CD4-positive, alpha-beta T cell treated with Interleukin-15 for 4 hours (primary cell): ENCODE measurements around the gene ZBTB17.

Experiments
- DNase-seq: peaks from one replicate; pipeline ENCODE4 v3.0.0-alpha.2; 2020; ENCODE audit warnings: low spot score

Gene ZBTB17

DNA sequence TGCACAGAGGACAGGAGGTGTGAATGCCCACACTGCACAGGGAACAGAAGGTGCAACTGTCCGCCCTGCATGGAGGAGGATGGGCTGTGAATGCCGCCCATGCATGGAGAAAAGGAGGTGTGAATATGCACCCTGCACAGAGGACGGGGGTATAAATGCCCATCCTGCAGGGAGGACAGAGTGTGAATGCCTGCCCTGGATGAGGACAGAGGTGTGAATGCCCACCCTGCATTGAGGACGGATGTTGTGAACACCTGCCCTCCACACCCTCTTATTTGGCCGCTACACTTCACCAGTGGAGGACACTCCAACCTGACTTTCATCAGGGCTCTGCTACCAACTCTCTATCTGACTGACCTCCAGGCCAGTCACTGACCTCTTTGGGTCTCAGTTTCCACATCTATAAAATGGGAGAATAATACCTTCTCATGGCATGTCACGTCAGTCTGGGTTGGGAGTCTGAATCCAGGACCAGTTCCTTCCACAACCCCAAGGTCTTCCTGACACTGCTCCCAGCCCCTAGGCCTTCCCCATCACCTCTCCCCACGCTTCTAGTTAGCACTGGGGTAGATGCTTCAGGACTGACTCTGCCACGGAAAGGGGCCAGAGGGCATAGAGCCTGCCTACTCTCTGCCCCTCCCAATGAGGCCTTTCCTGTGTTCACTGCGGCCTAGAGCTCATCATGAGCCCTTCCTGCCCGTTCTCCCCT, 28.4 kb downstream of the ZBTB17 start:
- DNase-seq = no peak

- no peak for DNase-seq
These were observed 29.1 kb downstream of the ZBTB17 start for GRCh38 chr1:15946571-15947381.

GRCh38 chr1:15945832-15946448, 30.0 kb downstream of the ZBTB17 start:
- no peak for DNase-seq

- DNase-seq = no peak
These were observed 30.7 kb downstream of the ZBTB17 start for GRCh38 chr1:15945011-15945831.

GRCh38 chr1:15944308-15945010, 31.4 kb downstream of the ZBTB17 start:
- DNase-seq = no peak

GRCh38 chr1:15943992-15944307, 32.0 kb downstream of the ZBTB17 start:
- DNase-seq = no peak

DNA sequence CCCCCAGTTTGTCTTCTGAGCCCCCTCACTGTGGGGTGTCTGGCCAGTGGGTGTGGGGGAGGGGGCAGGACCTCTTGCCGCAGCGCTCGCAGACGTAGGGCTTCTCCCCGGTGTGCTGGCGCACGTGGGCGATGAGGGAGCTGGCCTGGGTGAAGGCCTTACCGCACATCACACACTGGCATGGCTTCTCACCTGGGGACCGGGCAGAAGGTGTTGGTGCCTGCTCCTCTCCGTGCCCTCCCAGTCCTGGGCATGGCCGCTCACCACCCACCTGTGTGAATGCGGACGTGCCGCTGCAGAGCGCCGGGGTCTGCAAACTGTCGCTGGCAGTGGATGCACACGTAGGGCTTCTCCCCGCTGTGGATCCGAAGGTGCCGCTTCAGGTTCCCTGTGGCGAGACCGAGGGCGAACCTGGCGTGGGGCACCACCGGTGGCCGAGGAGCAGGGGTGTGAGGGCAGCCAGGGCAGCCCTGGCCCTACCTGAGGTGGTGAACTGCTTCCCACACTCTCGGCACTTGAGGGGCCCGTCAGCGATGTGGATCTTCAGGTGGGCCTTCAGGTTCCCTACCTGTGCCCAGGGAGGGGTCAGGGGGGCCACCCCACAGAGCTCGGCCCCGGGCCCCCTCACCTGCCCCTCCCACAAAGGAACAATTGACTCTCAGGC, 32.4 kb downstream of the ZBTB17 start:
- no peak for DNase-seq

- DNase-seq = no peak
These were observed 33.1 kb downstream of the ZBTB17 start for GRCh38 chr1:15942661-15943327.

DNA sequence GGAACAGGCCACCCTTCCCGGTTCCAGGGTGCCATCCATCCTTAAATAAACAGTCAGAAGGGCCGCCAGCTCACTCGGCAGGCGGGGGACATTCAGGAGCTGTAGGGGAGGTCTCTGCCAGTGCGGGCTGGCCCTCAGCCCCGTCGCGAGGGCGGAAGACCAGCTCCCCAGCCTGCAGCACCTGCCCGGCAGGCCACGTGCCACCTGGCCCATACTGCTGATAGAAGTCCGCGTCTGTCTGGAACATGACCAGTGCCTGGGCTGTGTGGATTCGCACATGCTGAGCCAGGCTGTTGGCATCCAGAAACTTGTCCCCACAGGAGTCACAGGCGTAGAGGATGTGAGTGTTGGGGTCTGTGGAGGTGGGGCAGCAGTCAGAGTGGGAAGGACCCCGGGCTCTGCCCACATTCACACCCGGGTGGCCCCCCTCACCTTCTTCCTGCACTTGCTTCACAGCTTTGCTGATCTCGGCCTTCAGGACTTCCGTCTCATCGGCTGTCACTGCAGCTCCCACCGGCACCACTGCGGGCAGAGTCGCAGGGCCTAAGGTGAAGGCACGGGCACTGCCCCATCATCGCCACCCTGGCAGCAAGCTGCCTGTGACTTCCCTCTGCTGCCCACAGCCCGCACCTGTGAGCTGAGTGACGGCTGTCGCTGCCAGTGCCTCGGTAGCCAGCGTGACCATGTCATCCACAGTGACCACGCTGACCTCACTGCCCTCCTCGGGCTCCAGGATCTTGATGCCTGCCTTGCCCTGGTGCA, 33.8 kb downstream of the ZBTB17 start:
- no peak for DNase-seq

- no peak for DNase-seq
These were observed 34.7 kb downstream of the ZBTB17 start for GRCh38 chr1:15941044-15941840.

DNA sequence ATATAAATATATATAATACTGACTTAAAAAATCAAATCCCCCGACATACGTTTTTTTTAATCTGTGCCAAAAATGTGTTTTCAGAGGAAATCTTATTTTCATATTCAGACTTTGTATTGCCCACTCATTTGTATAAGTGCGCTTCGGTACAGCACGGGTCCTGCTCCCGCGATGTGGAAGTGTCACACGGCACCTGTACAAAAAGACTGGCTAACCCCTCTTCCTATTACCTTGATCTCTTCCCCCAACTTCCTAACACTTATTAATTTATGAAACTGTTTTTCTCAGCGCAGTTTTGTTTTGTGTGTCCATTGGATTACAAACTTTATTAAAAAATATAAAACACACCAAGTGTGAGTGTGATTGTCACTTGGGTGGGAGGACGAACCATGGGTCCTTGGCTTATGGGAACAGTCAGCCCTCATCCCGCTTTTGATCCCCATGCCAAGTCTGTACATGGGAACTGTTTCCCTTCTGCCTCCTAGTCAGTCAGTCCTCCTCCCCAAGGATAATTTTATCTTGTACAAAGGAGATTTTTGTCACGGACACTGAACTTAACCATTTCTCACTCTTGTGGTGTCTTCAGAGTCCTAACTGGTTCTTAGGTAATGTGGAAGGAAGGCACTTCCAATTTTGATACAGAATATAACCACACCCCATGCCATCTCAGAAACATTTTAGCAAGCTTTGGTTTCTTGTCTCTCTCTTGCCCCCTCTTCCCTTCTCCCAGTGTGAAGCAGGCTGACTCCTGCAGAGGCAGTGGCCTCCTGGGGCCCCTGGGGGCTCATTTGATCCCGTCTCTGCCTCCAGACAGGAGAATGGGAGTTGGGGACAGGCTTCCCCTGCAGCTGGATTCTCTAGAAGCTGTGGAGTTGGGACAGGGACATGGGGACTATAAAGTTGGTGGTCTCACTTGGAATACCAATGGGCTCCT, 35.5 kb downstream of the ZBTB17 start:
- no peak for DNase-seq

DNA sequence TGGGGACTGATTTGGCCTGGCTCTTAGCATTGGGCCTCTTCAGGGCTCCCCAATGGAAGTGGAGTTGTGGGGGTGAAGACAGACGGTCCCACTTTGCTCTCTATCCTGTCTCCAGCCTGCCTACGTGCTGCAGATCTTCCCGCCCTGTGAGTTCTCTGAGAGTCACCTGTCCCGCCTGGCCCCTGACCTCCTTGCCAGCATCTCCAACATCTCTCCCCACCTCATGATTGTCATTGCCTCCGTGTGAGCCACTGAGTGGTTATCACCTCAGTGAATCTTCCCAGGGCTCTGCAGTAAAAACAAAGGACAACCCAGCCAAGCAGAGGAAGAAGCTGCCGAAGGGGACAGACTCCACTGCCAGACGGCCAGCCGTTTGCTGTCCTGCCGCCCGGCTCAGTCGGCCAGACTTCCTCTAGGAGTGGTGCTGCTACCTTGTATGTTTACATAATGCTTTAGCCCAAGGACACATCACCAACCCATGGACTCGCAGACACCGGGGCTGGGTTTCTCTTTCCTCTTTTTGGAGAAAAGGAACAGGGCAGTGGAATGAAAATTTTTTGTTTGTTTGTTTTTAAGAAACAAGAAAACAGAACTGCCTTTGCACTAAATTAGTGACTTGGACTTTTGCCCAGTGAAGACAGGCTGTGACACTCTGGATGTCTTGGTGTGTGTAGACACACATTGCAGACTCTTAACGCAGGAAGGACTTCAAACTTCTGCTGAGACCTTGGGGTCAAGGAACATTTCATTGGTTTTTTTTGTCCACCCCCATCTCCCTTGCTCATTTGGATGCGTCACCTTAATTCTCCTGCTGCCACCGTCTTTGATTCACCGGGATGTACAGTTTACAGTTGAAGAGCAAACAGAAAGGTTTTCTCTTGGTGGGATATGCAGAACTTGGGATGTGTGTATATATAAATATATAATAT, 36.5 kb downstream of the ZBTB17 start:
- DNase-seq = no peak

DNA sequence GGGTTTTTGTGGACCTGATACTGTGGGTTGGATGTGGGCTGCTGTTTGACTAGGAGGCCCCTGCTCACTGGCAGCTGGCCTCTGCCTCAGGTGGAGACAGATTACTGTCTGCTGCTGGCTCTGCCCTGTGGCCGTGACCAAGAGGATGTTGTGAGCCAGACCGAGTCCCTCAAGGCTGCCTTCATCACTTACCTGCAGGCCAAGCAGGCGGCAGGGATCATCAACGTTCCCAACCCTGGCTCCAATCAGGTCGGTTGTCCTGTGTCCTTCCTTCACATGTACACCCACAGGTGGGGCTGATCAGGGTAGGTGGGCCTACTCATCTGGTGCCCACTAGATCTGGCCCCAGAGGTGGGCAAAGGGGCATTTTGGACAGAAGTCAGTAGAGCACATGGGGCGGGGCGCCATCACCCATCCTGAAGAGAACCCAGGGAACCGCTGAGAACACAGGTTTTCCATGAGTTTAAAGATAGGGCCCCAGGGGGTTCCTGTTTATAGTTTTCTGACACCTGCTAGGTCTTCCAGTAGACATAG, 37.2 kb downstream of the ZBTB17 start:
- DNase-seq = no peak

DNA sequence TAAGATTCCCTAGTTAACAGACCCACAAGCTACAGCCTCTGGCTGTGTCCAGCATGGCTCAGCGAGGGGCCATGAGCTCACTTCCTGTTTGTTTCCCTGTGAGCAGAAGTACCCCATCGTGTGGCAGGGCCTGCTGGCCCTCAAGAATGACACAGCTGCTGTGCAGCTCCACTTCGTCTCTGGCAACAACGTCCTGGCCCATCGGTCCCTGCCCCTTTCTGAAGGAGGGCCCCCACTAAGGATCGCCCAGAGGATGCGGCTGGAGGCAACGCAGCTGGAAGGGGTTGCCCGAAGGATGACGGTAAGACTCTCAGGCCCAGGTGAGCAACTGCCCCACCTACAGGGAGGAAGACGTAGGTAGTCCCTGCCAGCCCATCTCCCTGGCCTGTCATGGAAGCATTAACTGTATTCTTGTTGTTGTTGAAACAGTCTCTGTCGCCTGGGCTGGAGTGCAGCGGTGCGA, 38.2 kb downstream of the ZBTB17 start:
- DNase-seq = no peak

GRCh38 chr1:15937146-15937545, 38.8 kb downstream of the ZBTB17 start:
- no peak for DNase-seq

DNA sequence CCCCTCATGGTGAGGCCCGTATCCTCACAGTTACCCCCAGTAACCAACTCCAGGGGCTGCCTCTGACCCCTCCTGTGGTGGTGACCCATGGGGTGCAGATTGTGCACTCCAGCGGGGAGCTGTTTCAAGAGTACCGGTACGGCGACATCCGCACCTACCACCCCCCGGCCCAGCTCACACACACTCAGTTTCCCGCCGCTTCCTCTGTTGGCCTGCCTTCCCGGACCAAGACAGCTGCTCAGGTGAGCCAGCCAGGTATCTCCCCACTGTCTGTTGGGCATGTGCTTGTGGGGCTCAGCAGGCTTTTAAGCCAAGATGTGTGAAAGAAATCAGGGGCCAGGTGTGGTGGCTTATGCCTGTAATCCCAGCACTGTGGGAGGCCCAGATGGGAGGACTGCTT, 39.9 kb downstream of the ZBTB17 start:
- no peak for DNase-seq
